ENCODE results near the gene PEPD. TPM values are rescaled to one million over a fixed set of nuclear protein-coding genes. Genes with fewer than 3 reads are reported as not detected.

PEPD gene
- total RNA-seq, 1 experiment from 2014 or later, result 83.1 TPM

DNA sequence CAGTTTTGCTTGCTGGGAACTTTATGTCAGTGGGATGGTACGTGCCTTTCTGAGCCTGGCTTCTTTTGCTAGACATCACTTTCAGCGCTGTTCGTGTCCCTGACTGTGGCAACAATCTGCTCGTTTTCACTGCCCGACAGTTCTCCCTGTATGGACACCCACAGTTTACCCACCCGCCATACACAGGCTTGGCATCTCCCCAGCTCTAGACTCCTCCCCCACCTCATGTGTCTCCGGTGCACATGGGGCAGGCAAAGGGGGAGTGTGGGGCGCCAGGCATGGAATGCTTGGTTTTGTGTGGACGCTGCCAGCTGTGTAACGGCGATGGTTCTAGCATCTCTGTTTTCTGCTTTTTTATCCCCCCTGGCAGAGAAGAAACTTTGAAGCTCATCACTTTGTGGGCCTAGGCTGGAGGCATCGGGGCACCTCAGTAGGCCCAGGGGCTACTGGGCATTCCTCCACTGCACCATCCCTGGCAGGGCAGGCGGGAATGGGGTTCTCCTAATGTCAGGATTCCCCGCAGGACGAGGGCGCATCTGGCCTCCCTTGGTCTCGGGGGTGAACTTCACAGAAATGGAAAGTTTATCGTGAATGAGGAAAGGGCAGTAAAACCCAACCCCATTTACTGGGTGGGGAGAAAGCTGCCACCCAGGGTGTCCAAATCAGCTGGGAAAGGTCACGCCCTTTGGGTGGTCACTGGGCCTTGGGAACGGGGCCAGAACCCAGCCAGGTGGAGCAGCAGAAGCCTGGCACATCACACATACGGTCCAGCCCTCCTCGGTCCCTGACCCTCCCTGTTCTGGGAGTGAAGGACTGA lies 87.3 kb downstream of the PEPD start:
- DNase-seq (ENCODE audit: low spot score), result no peak
- TF ChIP-seq, protein P1, sequence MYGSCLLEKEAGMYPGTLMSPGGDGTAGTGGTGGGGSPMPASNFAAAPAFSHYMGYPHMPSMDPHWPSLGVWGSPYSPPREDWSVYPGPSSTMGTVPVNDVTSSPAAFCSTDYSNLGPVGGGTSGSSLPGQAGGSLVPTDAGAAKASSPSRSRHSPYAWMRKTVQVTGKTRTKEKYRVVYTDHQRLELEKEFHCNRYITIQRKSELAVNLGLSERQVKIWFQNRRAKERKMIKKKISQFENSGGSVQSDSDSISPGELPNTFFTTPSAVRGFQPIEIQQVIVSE (CRISPR knock-in tag; IDR thresholded peaks at IDR 0.05; ENCODE audit: borderline replicate concordance), result no peak
- TF ChIP-seq JAZF1 (CRISPR knock-in tag; IDR thresholded peaks at IDR 0.05), result no peak
- no peaks in the 10 kb centered on the region for H3K9me3 Mint-ChIP-seq
- H3K27ac Mint-ChIP-seq, result no peak overlapping the region
- no peak overlapping the region for H3K4me3 Mint-ChIP-seq
- no peaks in the 10 kb centered on the region for H3K36me3 Mint-ChIP-seq
- H3K4me1 Mint-ChIP-seq, result no peaks in the 10 kb centered on the region
- ChIA-PET CTCF (interaction anchor here (1.2 to 1.5 kb wide), 2 partner anchors 18 to 334 kb away, joined by 3 to 5 read pairs; no protein-coding TSS in a partner anchor), POLR2A (no interaction called here)
- no peak for ATAC-seq
- H3K27me3 Mint-ChIP-seq (ENCODE audit: low read depth), result no peaks in the 10 kb centered on the region

DNA sequence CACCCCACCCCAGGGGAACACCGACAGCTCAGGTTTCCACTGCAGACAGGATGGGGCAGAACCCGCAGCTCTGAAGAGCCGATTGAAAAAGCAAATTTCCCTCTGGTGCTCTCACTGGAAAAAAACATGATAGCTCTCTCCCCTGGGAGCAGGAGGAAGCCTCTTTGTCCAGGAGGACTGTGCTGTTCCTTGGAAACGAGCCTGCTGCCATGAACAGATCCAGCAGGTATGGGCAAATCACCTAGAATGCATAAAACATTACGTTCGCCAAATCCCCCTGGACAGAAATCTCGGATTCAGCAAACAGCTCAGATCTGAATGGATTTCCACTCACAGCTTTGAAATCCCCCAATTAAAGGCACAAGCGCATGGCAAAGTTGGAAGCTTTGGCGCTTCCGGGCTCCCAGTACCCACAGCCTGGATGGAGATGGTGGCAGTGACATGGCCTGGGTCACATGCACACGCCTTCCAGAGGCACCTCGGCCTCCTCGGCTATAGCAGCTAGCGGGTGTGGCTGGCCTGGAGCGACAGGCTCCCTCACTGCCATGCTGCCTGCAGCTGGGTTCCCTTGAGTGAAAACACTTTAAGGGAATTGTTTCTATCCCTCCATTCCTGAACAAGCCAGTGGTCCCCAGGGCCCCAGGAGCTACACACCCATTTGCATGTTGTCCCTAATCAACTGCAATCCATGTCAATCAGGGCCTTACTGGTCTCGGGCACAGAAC lies 89.0 kb downstream of the PEPD start:
- no peaks in the 10 kb centered on the region for H3K9me3 Mint-ChIP-seq
- ChIA-PET CTCF (interaction anchor here (0.7 to 3.5 kb wide), 13 partner anchors 14 to 664 kb away, joined by 3 to 70 read pairs (median 4); no protein-coding TSS in a partner anchor), POLR2A (interaction anchor here (0.9 kb wide), 1 partner anchor 315 kb away, joined by 3 read pairs; no protein-coding TSS in a partner anchor)
- H3K27ac Mint-ChIP-seq, result no peak overlapping the region
- H3K4me3 Mint-ChIP-seq, result no peak overlapping the region
- no peak for ATAC-seq
- DNase-seq (ENCODE audit: low spot score), result no peak
- TF ChIP-seq, protein P2, sequence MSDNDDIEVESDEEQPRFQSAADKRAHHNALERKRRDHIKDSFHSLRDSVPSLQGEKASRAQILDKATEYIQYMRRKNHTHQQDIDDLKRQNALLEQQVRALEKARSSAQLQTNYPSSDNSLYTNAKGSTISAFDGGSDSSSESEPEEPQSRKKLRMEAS (CRISPR knock-in tag; IDR thresholded peaks at IDR 0.05), result no peak
- TF ChIP-seq ZBTB21 (CRISPR knock-in tag; IDR thresholded peaks at IDR 0.05; ENCODE audit: borderline replicate concordance), result no peak
- no peak for TF ChIP-seq NFATC4 (CRISPR knock-in tag; IDR thresholded peaks at IDR 0.05)
- no peak for TF ChIP-seq ZNF121 (CRISPR knock-in tag; IDR thresholded peaks at IDR 0.05)
- H3K4me1 Mint-ChIP-seq, result no peaks in the 10 kb centered on the region
- no peaks in the 10 kb centered on the region for H3K27me3 Mint-ChIP-seq (ENCODE audit: low read depth)
- no peaks in the 10 kb centered on the region for H3K36me3 Mint-ChIP-seq

DNA sequence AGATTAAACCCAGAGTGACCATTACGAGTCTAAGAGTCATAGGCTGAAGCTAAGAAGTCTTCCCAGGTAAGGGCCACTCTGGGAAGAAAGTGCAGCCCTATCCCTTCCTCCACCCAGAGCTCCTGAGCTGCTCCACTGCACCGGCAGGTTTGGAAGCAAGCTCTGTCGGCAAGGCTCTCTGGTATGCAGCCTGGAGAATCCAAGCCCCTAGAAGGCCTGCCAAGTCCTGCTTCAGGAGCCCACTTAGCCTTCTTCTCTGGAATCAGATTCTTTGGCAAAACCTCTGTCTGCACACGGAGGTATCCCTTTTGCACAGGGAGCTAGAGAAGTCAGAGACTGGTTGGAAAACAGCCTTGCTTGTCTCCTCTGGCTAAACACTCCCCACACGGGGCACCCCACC lies 89.6 kb downstream of the PEPD start:
- no peaks in the 10 kb centered on the region for H3K36me3 Mint-ChIP-seq
- ATAC-seq (no peak), DNase-seq (ENCODE audit: low spot score) (no peak)
- no peak for TF ChIP-seq ZNF232 (CRISPR knock-in tag; IDR thresholded peaks at IDR 0.05)
- no peak for TF ChIP-seq CBFB (CRISPR knock-in tag; IDR thresholded peaks at IDR 0.05; ENCODE audit: low read depth)
- TF ChIP-seq RELA (CRISPR knock-in tag; IDR thresholded peaks at IDR 0.05; ENCODE audit: borderline replicate concordance), result no peak
- TF ChIP-seq NR3C1 (CRISPR knock-in tag; conservative IDR thresholded peaks at IDR 0.05; ENCODE audit: low read depth), result no peak
- no peak for TF ChIP-seq MXD4 (CRISPR knock-in tag; IDR thresholded peaks at IDR 0.05; ENCODE audit: borderline replicate concordance)
- no peak for TF ChIP-seq FOXP1 (CRISPR knock-in tag; IDR thresholded peaks at IDR 0.05; ENCODE audit: borderline replicate concordance)
- no peak for TF ChIP-seq TEAD4 (CRISPR knock-in tag; IDR thresholded peaks at IDR 0.05)
- TF ChIP-seq, protein P3, sequence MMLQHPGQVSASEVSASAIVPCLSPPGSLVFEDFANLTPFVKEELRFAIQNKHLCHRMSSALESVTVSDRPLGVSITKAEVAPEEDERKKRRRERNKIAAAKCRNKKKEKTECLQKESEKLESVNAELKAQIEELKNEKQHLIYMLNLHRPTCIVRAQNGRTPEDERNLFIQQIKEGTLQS (CRISPR knock-in tag; conservative IDR thresholded peaks at IDR 0.05), result no peak
- TF ChIP-seq NR1H2 (CRISPR knock-in tag; IDR thresholded peaks at IDR 0.05), result no peak
- TF ChIP-seq ZNF423 (CRISPR knock-in tag; IDR thresholded peaks at IDR 0.05), result no peak
- no peak overlapping the region for H3K27ac Mint-ChIP-seq
- no peaks in the 10 kb centered on the region for H3K4me1 Mint-ChIP-seq
- ChIA-PET CTCF (interaction anchor here (0.6 to 3.5 kb wide), 14 partner anchors 14 to 664 kb away, joined by 3 to 70 read pairs (median 4); no protein-coding TSS in a partner anchor), POLR2A (no interaction called here)
- no peak overlapping the region for H3K4me3 Mint-ChIP-seq
- H3K9me3 Mint-ChIP-seq, result no peaks in the 10 kb centered on the region
- no peaks in the 10 kb centered on the region for H3K27me3 Mint-ChIP-seq (ENCODE audit: low read depth)

All from WTC11 (cell line).